VCaP (cell line): Measurements from ENCODE around the gene LRRC51.

ENCODE experiments used
- H3K27ac ChIP-seq: fragments of 450-650 bp; 2 replicates; pipeline ENCODE4 v1.5.1; 2017
- CTCF ChIP-seq: fragments of 450-650 bp; conservative IDR thresholded peaks from 2 replicates; pipeline ENCODE4 v1.5.1; 2017; ENCODE audit warnings: mild to moderate bottlenecking, moderate library complexity

Gene LRRC51

GRCh38 chr11:72120930-72121329 lies 40.3 kb downstream of the LRRC51 start:
- no peak for TF ChIP-seq CTCF
- H3K27ac ChIP-seq, result no peak overlapping the region

- no peak overlapping the region for H3K27ac ChIP-seq
- TF ChIP-seq CTCF, result no peak
These were observed 42.0 kb downstream of the LRRC51 start for GRCh38 chr11:72122607-72123006.

- H3K27ac ChIP-seq, result no peak overlapping the region
- TF ChIP-seq CTCF, result no peak
These were observed 42.5 kb downstream of the LRRC51 start for GRCh38 chr11:72123117-72123653.

- no peak for TF ChIP-seq CTCF
- no peak overlapping the region for H3K27ac ChIP-seq
These were observed 43.4 kb downstream of the LRRC51 start for GRCh38 chr11:72124046-72124445.

GRCh38 chr11:72125956-72126355 lies 45.3 kb downstream of the LRRC51 start:
- TF ChIP-seq CTCF, result no peak
- H3K27ac ChIP-seq, result no peak overlapping the region

- TF ChIP-seq CTCF, result no peak
- H3K27ac ChIP-seq, result no peak overlapping the region
These were observed 47.3 kb downstream of the LRRC51 start for GRCh38 chr11:72127923-72128322.

GRCh38 chr11:72129381-72129780 lies 48.7 kb downstream of the LRRC51 start:
- H3K27ac ChIP-seq, result no peak overlapping the region
- TF ChIP-seq CTCF, result no peak
